ENCODE results near the gene UBE2E2.

GRCh38 chr3:23435904-23436303, 232.8 kb downstream of the UBE2E2 start:
- TF ChIP-seq CTCF (IDR thresholded peaks at IDR 0.05) (no peak), EZH2phosphoT487 (IDR thresholded peaks at IDR 0.05) (no peak), EZH2 (IDR thresholded peaks at IDR 0.05) (no peak)
